HG03469 (cell line): ENCODE data around the gene MEGF9.

ENCODE experiments used
- ATAC-seq: cut with Tn5 transposase; IDR thresholded peaks from one replicate; pipeline ENCODE4 v1.9.1; 2021; ENCODE audit warnings: mild to moderate bottlenecking, moderate library complexity, moderate number of reproducible peaks; ENCODE audit not compliant: unreplicated experiment

The MEGF9 gene

GRCh38 chr9:120733190-120733589, 18.9 kb upstream of the MEGF9 start:
- no peak for ATAC-seq

- no peak for ATAC-seq
Observed at GRCh38 chr9:120730654-120731514, 16.6 kb upstream of the MEGF9 start.

GRCh38 chr9:120729791-120730241, 15.5 kb upstream of the MEGF9 start:
- ATAC-seq, result no peak

DNA sequence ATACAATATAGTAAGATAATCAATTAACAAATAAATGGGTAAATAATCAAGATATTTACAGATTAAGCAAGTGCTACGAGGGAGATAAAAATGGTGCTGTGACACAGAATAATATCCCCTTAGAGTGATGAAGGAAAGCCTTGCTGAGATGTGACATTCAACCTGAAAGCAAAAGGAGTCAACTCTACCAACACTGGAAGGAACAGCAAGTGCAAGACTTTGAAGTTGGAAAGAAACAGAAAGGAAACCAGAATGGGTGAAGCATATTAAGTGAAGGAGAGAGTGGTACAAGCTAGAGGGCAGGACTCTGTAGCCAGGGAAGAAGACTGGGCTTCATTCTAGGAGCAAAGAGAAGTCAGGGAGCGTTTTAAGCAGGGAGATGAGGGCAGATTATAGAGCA, 12.2 kb upstream of the MEGF9 start:
- no peak for ATAC-seq

DNA sequence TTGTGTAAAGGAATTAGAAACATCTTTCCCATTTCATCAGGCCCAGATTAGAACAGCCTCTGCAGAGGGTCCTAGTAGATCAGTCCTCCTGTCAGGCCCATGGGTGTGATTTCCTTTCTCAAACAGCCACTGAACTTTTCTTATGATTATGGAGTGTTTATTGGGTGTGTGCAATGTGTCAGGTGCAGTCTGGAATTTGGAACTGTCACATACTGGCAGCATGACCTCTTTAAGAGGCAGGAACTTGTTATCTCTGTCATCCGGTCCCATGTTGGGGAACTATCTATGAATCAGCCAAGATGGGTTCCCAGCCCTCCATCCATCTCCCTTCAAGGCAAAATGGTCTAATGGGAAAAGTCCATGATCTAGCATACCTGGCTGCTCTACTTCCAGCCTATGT, 11.6 kb upstream of the MEGF9 start:
- no peak for ATAC-seq

GRCh38 chr9:120724757-120725400, 10.6 kb upstream of the MEGF9 start:
- ATAC-seq, result no peak

GRCh38 chr9:120723565-120723964, 9.3 kb upstream of the MEGF9 start:
- ATAC-seq, result no peak

- ATAC-seq, result no peak
Observed at GRCh38 chr9:120720404-120720803, 6.1 kb upstream of the MEGF9 start.

DNA sequence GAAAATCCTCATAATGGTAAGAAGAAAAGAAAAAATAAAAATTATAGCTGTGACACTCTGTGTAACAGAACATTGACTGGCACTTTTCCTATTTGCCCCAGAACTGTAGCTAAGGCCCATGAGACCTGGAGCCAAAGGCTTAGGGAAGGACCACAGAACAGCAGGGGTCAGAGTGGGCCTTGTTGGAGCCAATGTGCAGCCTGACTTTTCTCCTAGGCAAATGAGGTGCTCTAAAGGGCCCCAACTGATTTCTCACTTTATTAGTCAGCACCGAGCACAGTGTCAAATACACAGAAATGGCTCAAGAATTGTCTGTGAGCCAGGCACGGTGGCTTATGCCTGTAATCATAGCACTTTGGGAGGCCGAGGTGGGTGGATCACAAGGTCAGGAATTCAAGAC, 4.0 kb upstream of the MEGF9 start:
- ATAC-seq, result no peak

DNA sequence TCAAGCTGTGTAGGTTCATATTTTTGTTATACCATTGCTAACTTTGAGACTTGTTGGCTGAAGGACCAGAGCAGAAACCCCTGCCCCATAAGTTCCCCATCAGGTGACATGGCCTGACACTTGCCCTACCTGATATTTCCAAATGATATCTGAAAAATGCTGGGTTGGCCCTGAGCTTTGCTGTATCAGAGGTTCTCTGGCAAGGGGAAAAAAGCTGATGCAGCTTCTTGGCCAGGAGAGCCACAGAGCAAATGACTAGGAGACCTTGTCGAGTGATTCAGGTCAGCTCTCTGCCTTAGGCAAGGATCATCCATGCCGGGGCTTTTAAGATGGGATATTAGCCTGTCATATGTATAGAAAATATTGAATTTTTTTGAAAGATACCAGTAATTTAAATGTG, 2.9 kb upstream of the MEGF9 start:
- no peak for ATAC-seq

GRCh38 chr9:120716483-120716882, 2.2 kb upstream of the MEGF9 start:
- no peak for ATAC-seq

GRCh38 chr9:120715389-120715924, 1.2 kb upstream of the MEGF9 start:
- no peak for ATAC-seq

DNA sequence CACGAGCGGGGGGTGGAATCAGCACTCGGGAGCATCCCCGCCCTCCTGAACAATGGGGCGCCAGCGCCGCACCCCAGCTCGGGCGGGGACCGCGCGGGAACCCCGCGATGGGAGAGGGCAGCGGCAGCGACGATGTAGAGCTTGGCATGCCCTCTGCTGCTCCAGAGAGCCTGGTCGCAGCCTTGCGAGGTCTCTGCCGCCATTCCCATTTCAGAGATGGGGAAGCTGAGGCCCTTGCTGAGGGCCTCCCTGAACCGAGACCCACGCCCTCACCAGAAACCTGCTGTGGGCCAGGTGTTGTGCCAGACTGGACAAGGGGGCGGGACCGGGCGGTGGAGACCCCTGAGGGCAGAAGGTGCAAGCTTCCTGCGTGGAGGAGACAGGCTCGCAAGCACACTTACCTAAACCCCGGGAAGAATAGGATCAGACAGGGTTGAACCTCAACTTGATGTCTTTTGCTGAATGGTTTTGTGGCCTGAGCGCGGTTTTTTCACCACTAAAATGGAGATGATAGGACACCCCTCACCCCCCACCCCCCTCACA, 647 bp upstream of the MEGF9 start:
- ATAC-seq, result no peak

- no peak for ATAC-seq
Observed at GRCh38 chr9:120713257-120714087, 798 bp downstream of the MEGF9 start.

- ATAC-seq, result no peak
Observed at GRCh38 chr9:120712539-120713031, 1.7 kb downstream of the MEGF9 start.

GRCh38 chr9:120711841-120712538, 2.3 kb downstream of the MEGF9 start:
- no peak for ATAC-seq

DNA sequence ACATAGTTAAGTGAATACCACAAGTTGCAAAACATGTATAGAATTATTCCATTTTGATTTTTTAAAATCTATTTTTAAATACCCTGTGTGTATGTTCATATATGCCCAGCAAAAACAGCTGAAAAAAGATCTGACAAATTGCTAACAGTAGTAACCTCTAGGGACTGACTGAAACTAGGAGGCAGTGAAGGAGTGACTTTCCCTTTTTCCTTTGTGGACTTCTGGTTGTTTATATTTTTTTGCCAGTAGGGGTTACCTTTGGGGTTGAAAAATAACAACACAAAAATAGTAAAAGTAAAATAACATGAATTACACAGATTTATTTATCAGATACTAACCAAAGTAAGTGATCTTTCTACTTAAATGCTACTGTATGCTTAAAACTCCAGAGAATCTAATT, 2.9 kb downstream of the MEGF9 start:
- no peak for ATAC-seq

- ATAC-seq, result no peak
Observed at GRCh38 chr9:120710110-120710981, 3.9 kb downstream of the MEGF9 start.
